PC-3 (cell line): Measurements from ENCODE around the gene GFOD2. TPM values are rescaled to one million over a fixed set of nuclear protein-coding genes. Genes with fewer than 3 reads are reported as not detected.

Experiments
- ATAC-seq: fragments of 200-7000 bp; cut with Tn5 transposase; 2 replicates; pipeline ENCODE4 v1.9.1; 2020; ENCODE audit warnings: mild to moderate bottlenecking, moderate library complexity
- BruUV-seq: library from RNA; stranded (reverse); fragments of 400-500 nt; replicated peaks from 2 replicates; lab custom pipeline; 2021; lab: Mats Ljungman, UMichigan
- CTCF ChIA-PET: fragments of 300-600 bp; sonication (Branson Sonifier 250); formaldehyde crosslinking; loops from one replicate; lab custom pipeline; 2022; ENCODE audit warnings: antibody characterized with exemption; lab: Charles Lee
- POLR2A ChIA-PET: fragments of 300-600 bp; sonication (Branson Sonifier 250); formaldehyde crosslinking; loops from one replicate; lab custom pipeline; 2022; ENCODE audit warnings: antibody characterized with exemption; ENCODE audit not compliant: unreplicated experiment; lab: Charles Lee
- DNase-seq: peaks from one replicate; pipeline ENCODE4 v3.0.0-alpha.2; 2015
- H2AFZ ChIP-seq: fragments of 300-600 bp; sonication (generic); 2 replicates; pipeline ENCODE4 v1.6.0; 2016; ENCODE audit warnings: antibody characterized with exemption, low read length
- H3F3A ChIP-seq: fragments of 300-600 bp; sonication (generic); one replicate; pipeline ENCODE4 v1.6.0; 2017; ENCODE audit warnings: antibody characterized with exemption, low read length, control low read depth, mild to moderate bottlenecking; ENCODE audit not compliant: unreplicated experiment
- H3K27ac ChIP-seq: fragments of 300-600 bp; sonication (generic); 2 replicates; pipeline ENCODE4 v1.5.1; 2016; ENCODE audit warnings: mild to moderate bottlenecking, low read length
- H3K27me3 ChIP-seq: fragments of 300-600 bp; sonication (generic); 2 replicates; pipeline ENCODE4 v1.6.1; 2016; ENCODE audit warnings: low read length, mixed read lengths
- H3K36me3 ChIP-seq: fragments of 300-600 bp; sonication (generic); 2 replicates; pipeline ENCODE4 v1.6.1; 2016; ENCODE audit warnings: low read depth, mixed run types, low read length, mixed read lengths
- H3K4me1 ChIP-seq: fragments of 300-600 bp; sonication (generic); 2 replicates; pipeline ENCODE4 v1.5.1; 2016; ENCODE audit warnings: low read length; ENCODE audit not compliant: insufficient read depth
- H3K4me2 ChIP-seq: fragments of 300-600 bp; sonication (generic); 2 replicates; pipeline ENCODE4 v1.6.0; 2016; ENCODE audit warnings: low read length
- H3K4me3 ChIP-seq: fragments of 300-600 bp; sonication (generic); 2 replicates; pipeline ENCODE4 v1.5.1; 2016; ENCODE audit warnings: mild to moderate bottlenecking, low read length, mixed read lengths
- H3K79me2 ChIP-seq: fragments of 300-600 bp; sonication (generic); 2 replicates; pipeline ENCODE4 v1.6.1; 2017; ENCODE audit warnings: low read length, mixed read lengths
- H3K9ac ChIP-seq: fragments of 300-600 bp; sonication (generic); 2 replicates; pipeline ENCODE4 v1.6.0; 2016; ENCODE audit warnings: mild to moderate bottlenecking, low read length
- H3K9me2 ChIP-seq: fragments of 300-600 bp; sonication (generic); replicated peaks from 2 replicates; pipeline ENCODE4 v1.6.1; 2016; ENCODE audit warnings: mixed run types, low read length, mixed read lengths
- H3K9me3 ChIP-seq: fragments of 300-600 bp; sonication (generic); 2 replicates; pipeline ENCODE4 v1.6.1; 2016; ENCODE audit warnings: low read length, mixed read lengths
- H4K20me1 ChIP-seq: fragments of 300-600 bp; sonication (generic); 2 replicates; pipeline ENCODE4 v1.6.1; 2016; ENCODE audit warnings: low read length, mixed read lengths
- EZH2 ChIP-seq: fragments of 300-600 bp; sonication (generic); IDR thresholded peaks from one replicate; pipeline ENCODE4 v1.6.1; 2017; ENCODE audit warnings: antibody characterized with exemption, mild to moderate bottlenecking, low read length; ENCODE audit not compliant: unreplicated experiment
- EZH2phosphoT487 ChIP-seq: fragments of 300-600 bp; sonication (generic); IDR thresholded peaks from 2 replicates; pipeline ENCODE4 v1.6.1; 2018; ENCODE audit warnings: mild to moderate bottlenecking, antibody characterized with exemption, low read length, borderline replicate concordance
- intact Hi-C: fragments of 100-400 bp; cut with micrococcal nuclease; formaldehyde crosslinking; loops from 2 replicates; pipeline ENCODE4 v1.9.0; 2023
- total RNA-seq: library from RNA; depleted of rRNA; stranded (reverse); fragments of >200 nt; gene quantifications from 2 replicates; pipeline ENCODE4 v1.2.3, GENCODE V29; 2014
- TF ChIP-seq, protein P1 (sequence below): fragments of 300-600 bp; sonication (generic); conservative IDR thresholded peaks from 2 replicates; pipeline ENCODE4 v1.5.1; 2017; ENCODE audit warnings: antibody characterized with exemption, low read depth, mild to moderate bottlenecking, low read length

GFOD2 gene
- total RNA-seq, 1 experiment from 2014 or later = 21.8 TPM

DNA sequence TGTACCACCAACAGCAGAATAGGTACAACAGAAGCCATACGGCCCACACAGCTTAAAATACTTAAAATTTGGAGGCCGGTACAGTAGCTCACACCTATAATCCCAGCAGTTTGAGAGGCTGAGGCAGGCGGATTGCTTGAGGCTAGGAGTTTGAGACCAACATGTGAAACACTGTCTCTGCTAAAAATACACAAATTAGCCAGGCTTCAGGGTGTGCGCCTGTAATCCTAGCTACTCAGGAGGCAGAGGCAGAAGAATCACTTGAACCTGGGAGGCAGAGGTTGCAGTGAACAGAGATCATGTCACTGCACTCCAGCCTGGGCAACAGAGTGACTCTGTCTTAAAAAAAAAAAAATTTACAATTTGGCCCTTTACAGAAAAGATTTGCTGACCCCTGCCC lies 17.0 kb downstream of the GFOD2 start:
- no peak overlapping the region for H3K4me3 ChIP-seq
- H3K9ac ChIP-seq = no peak overlapping the region
- H4K20me1 ChIP-seq = no peaks in the 10 kb centered on the region
- ATAC-seq (no peak), DNase-seq (no peak)
- 0 out of 2 replicates have a peak, but pooled peaks cover 3% of the 10 kb centered on the region for H3K36me3 ChIP-seq
- peaks cover 8% of the 10 kb centered on the region for H3K4me1 ChIP-seq
- H3K27me3 ChIP-seq = no peaks in the 10 kb centered on the region
- H3F3A ChIP-seq = no peaks in the 10 kb centered on the region
- no peak overlapping the region for H2AFZ ChIP-seq
- intact Hi-C loops = no loop called here
- ChIA-PET POLR2A (no interaction called here), CTCF (no interaction called here)
- TF ChIP-seq, protein P1, sequence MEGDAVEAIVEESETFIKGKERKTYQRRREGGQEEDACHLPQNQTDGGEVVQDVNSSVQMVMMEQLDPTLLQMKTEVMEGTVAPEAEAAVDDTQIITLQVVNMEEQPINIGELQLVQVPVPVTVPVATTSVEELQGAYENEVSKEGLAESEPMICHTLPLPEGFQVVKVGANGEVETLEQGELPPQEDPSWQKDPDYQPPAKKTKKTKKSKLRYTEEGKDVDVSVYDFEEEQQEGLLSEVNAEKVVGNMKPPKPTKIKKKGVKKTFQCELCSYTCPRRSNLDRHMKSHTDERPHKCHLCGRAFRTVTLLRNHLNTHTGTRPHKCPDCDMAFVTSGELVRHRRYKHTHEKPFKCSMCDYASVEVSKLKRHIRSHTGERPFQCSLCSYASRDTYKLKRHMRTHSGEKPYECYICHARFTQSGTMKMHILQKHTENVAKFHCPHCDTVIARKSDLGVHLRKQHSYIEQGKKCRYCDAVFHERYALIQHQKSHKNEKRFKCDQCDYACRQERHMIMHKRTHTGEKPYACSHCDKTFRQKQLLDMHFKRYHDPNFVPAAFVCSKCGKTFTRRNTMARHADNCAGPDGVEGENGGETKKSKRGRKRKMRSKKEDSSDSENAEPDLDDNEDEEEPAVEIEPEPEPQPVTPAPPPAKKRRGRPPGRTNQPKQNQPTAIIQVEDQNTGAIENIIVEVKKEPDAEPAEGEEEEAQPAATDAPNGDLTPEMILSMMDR = no peak
- TF ChIP-seq EZH2phosphoT487 = no peak
- no peak for TF ChIP-seq EZH2
- H3K9me3 ChIP-seq = no peaks in the 10 kb centered on the region
- no peak overlapping the region for H3K4me2 ChIP-seq
- H3K27ac ChIP-seq = no peak overlapping the region
- BruUV-seq = no TSS peak
- no peaks in the 10 kb centered on the region for H3K9me2 ChIP-seq
- H3K79me2 ChIP-seq = peaks cover 34% of the 10 kb centered on the region

DNA sequence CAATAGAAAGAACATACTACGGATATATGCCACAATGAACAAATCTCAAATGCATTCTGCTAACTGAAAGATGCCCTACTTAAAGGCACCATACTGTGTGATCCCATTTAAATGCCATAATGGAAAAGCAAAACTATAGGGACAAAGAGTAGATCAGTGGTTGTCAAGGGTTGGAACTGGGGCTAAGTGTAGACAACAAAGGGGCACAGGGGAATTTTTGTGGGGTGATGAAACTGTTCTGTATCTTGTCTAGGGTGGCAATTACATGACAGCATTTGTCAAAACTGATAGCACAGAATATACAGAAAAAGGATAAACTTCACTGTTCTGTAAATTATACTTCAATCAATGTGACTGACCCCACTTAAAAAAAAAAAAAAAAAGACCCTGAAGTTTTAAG lies 17.7 kb downstream of the GFOD2 start:
- H3K4me3 ChIP-seq = no peak overlapping the region
- ChIA-PET CTCF (no interaction called here), POLR2A (no interaction called here)
- TF ChIP-seq EZH2 (no peak), EZH2phosphoT487 (no peak)
- TF ChIP-seq, protein P1 = no peak
- BruUV-seq = no TSS peak
- H3K9me3 ChIP-seq = no peaks in the 10 kb centered on the region
- H4K20me1 ChIP-seq = no peaks in the 10 kb centered on the region
- no peaks in the 10 kb centered on the region for H3F3A ChIP-seq
- no peak overlapping the region for H3K27ac ChIP-seq
- DNase-seq (no peak), ATAC-seq (no peak)
- no peaks in the 10 kb centered on the region for H3K27me3 ChIP-seq
- H3K9ac ChIP-seq = no peak overlapping the region
- H3K4me2 ChIP-seq = no peak overlapping the region
- H3K79me2 ChIP-seq = peaks cover 31% of the 10 kb centered on the region
- H2AFZ ChIP-seq = no peak overlapping the region
- peaks cover 12% of the 10 kb centered on the region for H3K4me1 ChIP-seq
- intact Hi-C loops = no loop called here
- H3K36me3 ChIP-seq = 0 out of 2 replicates have a peak, but pooled peaks cover 3% of the 10 kb centered on the region
- no peaks in the 10 kb centered on the region for H3K9me2 ChIP-seq

DNA sequence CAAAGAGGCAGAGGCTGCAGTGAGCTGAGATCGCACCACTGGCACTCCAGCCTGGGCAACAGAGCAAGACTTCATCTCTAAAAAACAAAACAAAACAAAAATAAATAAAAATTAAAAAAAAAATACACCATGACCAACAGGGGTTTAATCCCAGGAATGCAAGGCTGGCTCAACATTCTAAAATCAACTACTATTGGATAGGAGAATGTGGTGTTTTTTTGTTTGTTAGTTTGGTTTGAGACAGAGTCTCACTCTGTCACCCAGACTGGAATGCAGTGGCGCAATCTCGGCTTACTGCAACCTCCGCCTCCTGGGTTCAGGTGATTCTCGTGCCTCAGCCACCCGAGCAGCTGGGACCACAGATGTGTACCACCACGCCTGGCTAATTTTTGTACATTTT lies 19.9 kb downstream of the GFOD2 start:
- Histone ChIP-seq H3K27ac (no peak overlapping the region), H3K4me1 (peaks cover 12% of the 10 kb centered on the region), H3K79me2 (peaks cover 21% of the 10 kb centered on the region; the same call in 1 of the 2 replicates), H3K36me3 (0 out of 2 replicates have a peak, but pooled peaks cover 3% of the 10 kb centered on the region), H4K20me1 (no peaks in the 10 kb centered on the region), H3K4me3 (no peak overlapping the region), H3K9me2 (no peaks in the 10 kb centered on the region), H3K9ac (no peak overlapping the region), H3K4me2 (no peak overlapping the region), H3K9me3 (no peaks in the 10 kb centered on the region), H3F3A (no peaks in the 10 kb centered on the region), H3K27me3 (no peaks in the 10 kb centered on the region), H2AFZ (no peak overlapping the region)
- ChIA-PET CTCF (no interaction called here), POLR2A (no interaction called here)
- no TSS peak for BruUV-seq
- no peak for DNase-seq
- TF ChIP-seq EZH2phosphoT487 = no peak
- TF ChIP-seq, protein P1 = no peak
- TF ChIP-seq EZH2 = no peak
- ATAC-seq = no peak
- intact Hi-C loops = no loop called here
